Activated CD8-positive, alpha-beta memory T cell treated with anti-CD3 and anti-CD28 coated beads, Interleukin-2, amount 50 U/mL, for 1 hour (primary cell): ENCODE results near the gene CDH23.

ENCODE experiments used
- DNase-seq: peaks from one replicate; pipeline ENCODE4 v3.0.0-alpha.2; 2020; ENCODE audit errors: extremely low read depth

Gene CDH23

GRCh38 chr10:71369602-71370001 lies 27.1 kb upstream of the CDH23 start:
- DNase-seq = no peak

GRCh38 chr10:71370031-71370430 lies 26.7 kb upstream of the CDH23 start:
- no peak for DNase-seq

- no peak for DNase-seq
Measured at GRCh38 chr10:71371750-71372166, 25.0 kb upstream of the CDH23 start.

GRCh38 chr10:71372882-71373495 lies 23.7 kb upstream of the CDH23 start:
- no peak for DNase-seq

GRCh38 chr10:71374481-71375233 lies 22.1 kb upstream of the CDH23 start:
- DNase-seq = no peak

- no peak for DNase-seq
Measured at GRCh38 chr10:71375952-71376351, 20.8 kb upstream of the CDH23 start.

- DNase-seq = no peak
Measured at GRCh38 chr10:71378336-71379117, 18.2 kb upstream of the CDH23 start.

- no peak for DNase-seq
Measured at GRCh38 chr10:71379118-71379766, 17.5 kb upstream of the CDH23 start.

GRCh38 chr10:71380841-71381240 lies 15.9 kb upstream of the CDH23 start:
- DNase-seq = no peak

GRCh38 chr10:71381611-71382010 lies 15.1 kb upstream of the CDH23 start:
- no peak for DNase-seq

GRCh38 chr10:71382028-71382427 lies 14.7 kb upstream of the CDH23 start:
- DNase-seq = no peak

- no peak for DNase-seq
Measured at GRCh38 chr10:71382757-71383156, 14.0 kb upstream of the CDH23 start.

GRCh38 chr10:71383972-71384687 lies 12.6 kb upstream of the CDH23 start:
- no peak for DNase-seq

- no peak for DNase-seq
Measured at GRCh38 chr10:71388171-71388570, 8.5 kb upstream of the CDH23 start.

GRCh38 chr10:71388583-71389310 lies 8.0 kb upstream of the CDH23 start:
- no peak for DNase-seq

GRCh38 chr10:71389768-71390460 lies 6.8 kb upstream of the CDH23 start:
- no peak for DNase-seq

- DNase-seq = no peak
Measured at GRCh38 chr10:71390461-71390835, 6.3 kb upstream of the CDH23 start.

GRCh38 chr10:71390921-71391690 lies 5.6 kb upstream of the CDH23 start:
- no peak for DNase-seq

GRCh38 chr10:71391701-71392100 lies 5.0 kb upstream of the CDH23 start:
- no peak for DNase-seq

- no peak for DNase-seq
Measured at GRCh38 chr10:71392292-71392691, 4.4 kb upstream of the CDH23 start.
